Hepatocyte (in vitro differentiated cells): ENCODE results near the gene SRGAP2C.
"Not testable (repeated sequence)": the region's sequence is repeated elsewhere in the genome, so short reads cannot be mapped to it uniquely, and the experiment has no call there.

ENCODE experiments used
- EZH2 ChIP-seq: fragments of 200-600 bp; sonication (generic); IDR thresholded peaks from 2 replicates; pipeline ENCODE4 v1.6.1; 2016; ENCODE audit warnings: antibody characterized with exemption, mild to moderate bottlenecking, borderline replicate concordance
- TF ChIP-seq, protein P1 (sequence below): fragments of 200-600 bp; sonication (generic); IDR thresholded peaks from 2 replicates; pipeline ENCODE4 v1.5.1; 2016; ENCODE audit warnings: antibody characterized with exemption, mild to moderate bottlenecking; ENCODE audit not compliant: poor library complexity

GRCh38 chr1:121278777-121279547, 94.2 kb downstream of the SRGAP2C start:
- TF ChIP-seq, protein P1, sequence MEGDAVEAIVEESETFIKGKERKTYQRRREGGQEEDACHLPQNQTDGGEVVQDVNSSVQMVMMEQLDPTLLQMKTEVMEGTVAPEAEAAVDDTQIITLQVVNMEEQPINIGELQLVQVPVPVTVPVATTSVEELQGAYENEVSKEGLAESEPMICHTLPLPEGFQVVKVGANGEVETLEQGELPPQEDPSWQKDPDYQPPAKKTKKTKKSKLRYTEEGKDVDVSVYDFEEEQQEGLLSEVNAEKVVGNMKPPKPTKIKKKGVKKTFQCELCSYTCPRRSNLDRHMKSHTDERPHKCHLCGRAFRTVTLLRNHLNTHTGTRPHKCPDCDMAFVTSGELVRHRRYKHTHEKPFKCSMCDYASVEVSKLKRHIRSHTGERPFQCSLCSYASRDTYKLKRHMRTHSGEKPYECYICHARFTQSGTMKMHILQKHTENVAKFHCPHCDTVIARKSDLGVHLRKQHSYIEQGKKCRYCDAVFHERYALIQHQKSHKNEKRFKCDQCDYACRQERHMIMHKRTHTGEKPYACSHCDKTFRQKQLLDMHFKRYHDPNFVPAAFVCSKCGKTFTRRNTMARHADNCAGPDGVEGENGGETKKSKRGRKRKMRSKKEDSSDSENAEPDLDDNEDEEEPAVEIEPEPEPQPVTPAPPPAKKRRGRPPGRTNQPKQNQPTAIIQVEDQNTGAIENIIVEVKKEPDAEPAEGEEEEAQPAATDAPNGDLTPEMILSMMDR, result not testable (repeated sequence)
- TF ChIP-seq EZH2, result not testable (repeated sequence)
